GM18951 (cell line): ENCODE data around the gene RAB3IL1.

Source experiments
- POLR2A ChIP-seq: IDR thresholded peaks from 4 replicates; pipeline ENCODE4 v1.6.1; 2011; ENCODE audit warnings: mild to moderate bottlenecking; ENCODE audit not compliant: insufficient read length, insufficient read depth; ENCODE audit errors: extremely low read depth
- in situ Hi-C: fragments of 300-500 bp; cut with MboI; formaldehyde crosslinking; loops from one replicate; pipeline ENCODE4 v1.12.0; 2022; ENCODE audit warnings: low sequenced_read_pairs, mixed read lengths, inconsistent platforms; ENCODE audit not compliant: unreplicated experiment

Gene RAB3IL1

DNA sequence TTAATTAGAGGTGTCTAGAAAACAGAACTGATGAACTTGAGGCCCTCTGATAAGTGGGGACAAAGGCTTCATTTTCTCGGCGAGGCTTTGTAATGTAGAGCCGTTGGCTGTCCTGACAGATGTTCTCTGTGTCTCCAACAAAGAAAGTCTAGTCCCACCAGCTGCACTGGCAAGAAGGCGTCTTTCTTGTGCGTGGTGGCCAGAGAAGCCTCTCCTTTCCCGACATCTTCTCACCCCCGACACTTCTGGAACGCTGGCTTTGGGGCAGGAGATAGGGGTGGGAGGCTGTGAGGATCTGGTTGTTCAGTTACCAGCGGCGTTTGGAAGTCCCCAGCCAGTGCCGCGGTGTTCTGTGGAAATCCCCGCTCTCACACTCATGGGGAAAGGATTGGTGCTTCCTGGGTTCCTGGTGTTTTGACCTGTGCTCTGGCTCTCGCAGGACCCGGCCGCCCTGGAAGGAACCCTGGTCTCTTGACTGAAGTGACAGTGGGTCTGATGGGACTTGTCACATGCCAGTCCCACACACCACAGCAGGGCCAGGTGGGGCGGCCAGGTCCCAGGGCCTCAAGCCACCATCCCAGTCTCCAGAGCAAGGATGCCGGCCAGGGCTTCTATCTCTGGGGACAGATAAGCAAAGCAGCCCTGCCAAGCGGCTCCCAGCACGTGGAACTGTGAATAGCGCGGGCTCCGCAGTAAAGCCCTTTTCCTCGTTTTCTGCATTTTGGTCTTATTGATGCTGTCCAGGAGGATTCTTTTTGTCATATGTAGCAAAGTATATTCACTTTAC lies 66.1 kb downstream of the RAB3IL1 start:
- in situ Hi-C loops = no loop called here
- no peak for TF ChIP-seq POLR2A

DNA sequence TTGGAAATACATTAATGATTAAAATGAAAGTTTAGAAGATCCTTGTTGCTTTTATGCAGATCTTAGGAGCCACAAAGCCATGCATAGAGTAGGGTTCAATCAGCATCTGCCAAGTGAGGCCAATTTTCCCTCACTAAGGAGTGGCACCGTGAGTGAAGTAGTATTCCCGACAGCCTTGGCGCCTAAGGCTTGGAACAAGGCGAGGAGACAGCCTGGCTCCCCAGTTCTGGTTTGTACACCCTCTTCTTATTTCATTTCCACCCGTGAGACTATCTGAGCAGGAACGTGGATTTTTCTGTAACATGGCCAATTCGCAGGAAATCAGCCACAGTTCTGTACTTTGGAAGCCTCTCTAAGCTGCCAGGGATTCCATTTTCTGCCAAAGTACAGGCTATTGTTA lies 66.7 kb downstream of the RAB3IL1 start:
- no peak for TF ChIP-seq POLR2A

DNA sequence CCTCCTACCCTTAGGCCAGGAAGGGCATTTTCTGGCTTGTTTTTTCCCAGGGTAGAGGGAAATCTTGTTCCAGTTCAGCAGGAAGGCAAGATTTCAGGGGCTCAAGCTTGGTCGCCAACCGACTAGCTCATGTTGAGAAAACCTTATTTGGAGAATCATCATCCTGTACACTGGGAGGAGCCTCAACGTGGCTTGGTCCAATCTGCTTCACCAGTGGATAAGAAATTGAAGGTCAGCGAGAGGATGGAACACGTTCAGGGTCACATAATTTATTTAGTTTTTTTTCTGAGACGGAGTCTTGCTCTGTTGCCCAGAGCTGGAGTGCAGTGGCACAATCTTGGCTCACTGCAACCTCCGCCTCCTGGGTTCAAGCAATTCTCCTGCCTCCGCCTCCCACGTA lies 68.7 kb downstream of the RAB3IL1 start:
- in situ Hi-C loops = no loop called here
- TF ChIP-seq POLR2A = no peak

More for the DNA sequence above, 66.7 kb downstream of the RAB3IL1 start:
- in situ Hi-C loops = no loop called here

DNA sequence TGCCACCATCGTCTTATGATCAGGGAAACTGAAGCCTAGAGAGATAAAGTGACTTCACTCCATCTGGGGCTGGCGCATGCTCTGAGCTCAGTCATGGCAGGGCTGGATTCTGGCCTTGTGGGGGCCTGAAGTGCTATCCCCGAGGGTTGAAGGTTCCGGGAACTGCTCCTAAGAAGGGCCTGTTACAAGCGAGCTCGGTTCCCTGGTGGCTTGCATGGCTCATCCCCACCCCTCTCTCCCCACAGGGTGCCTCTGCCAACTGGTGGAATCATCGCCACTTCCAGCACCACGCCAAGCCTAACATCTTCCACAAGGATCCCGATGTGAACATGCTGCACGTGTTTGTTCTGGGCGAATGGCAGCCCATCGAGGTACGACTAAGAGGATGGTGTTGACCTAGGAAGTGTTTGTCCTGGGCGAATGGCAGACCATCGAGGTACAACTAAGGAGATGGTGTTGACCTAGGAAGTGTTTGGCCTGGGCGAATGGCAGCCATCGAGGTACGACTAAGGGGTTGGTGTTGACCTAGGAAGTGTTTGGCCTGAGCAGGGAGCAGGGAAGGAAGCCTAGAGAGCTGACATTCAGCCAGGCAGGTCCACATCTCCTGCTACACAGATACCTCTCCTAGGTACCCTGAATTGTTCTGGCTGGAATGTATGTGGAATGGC lies 69.3 kb downstream of the RAB3IL1 start:
- in situ Hi-C loops = no loop called here
- TF ChIP-seq POLR2A = no peak
